ENCODE measurements around the gene FOXK2. TPM values are rescaled to one million over a fixed set of nuclear protein-coding genes. Genes with fewer than 3 reads are reported as not detected.
A peak's percentile ranks its signal among the peaks of the same experiment; 100 is the strongest.

The FOXK2 gene
- total RNA-seq, 2 experiments from 2014 or later, result 59.6 to 60.8 TPM

- H3K4me3 Mint-ChIP-seq, result no peak overlapping the region
- H3K36me3 Mint-ChIP-seq, result peaks cover 13% of the 10 kb centered on the region
- no peaks in the 10 kb centered on the region for H3K9me3 Mint-ChIP-seq
- H3K27ac Mint-ChIP-seq, result peak overlapping the region; percentile 8
- DNase-seq (no peak), ATAC-seq (ENCODE audit: low read depth) (no peak)
- no peaks in the 10 kb centered on the region for H3K4me1 Mint-ChIP-seq
- POLR2A ChIA-PET, result no interaction called here
- no peaks in the 10 kb centered on the region for H3K27me3 Mint-ChIP-seq
Measured at GRCh38 chr17:82609655-82610054, 90.1 kb downstream of the FOXK2 start.

- no peaks in the 10 kb centered on the region for H3K9me3 Mint-ChIP-seq
- POLR2A ChIA-PET, result no interaction called here
- no peaks in the 10 kb centered on the region for H3K27me3 Mint-ChIP-seq
- DNase-seq (no peak), ATAC-seq (ENCODE audit: low read depth) (no peak)
- peaks cover 16% of the 10 kb centered on the region for H3K36me3 Mint-ChIP-seq
- H3K4me3 Mint-ChIP-seq, result no peak overlapping the region
- H3K27ac Mint-ChIP-seq, result no peak overlapping the region
- H3K4me1 Mint-ChIP-seq, result no peaks in the 10 kb centered on the region
Measured at GRCh38 chr17:82611140-82612058, 91.9 kb downstream of the FOXK2 start.

GRCh38 chr17:82613283-82614094 is 94.0 kb downstream of the FOXK2 start:
- POLR2A ChIA-PET, result no interaction called here
- DNase-seq (no peak), ATAC-seq (ENCODE audit: low read depth) (no peak)
- no peaks in the 10 kb centered on the region for H3K4me1 Mint-ChIP-seq
- no peak overlapping the region for H3K27ac Mint-ChIP-seq
- no peaks in the 10 kb centered on the region for H3K9me3 Mint-ChIP-seq
- no peaks in the 10 kb centered on the region for H3K27me3 Mint-ChIP-seq
- H3K36me3 Mint-ChIP-seq, result peaks cover 14% of the 10 kb centered on the region
- no peak overlapping the region for H3K4me3 Mint-ChIP-seq

DNA sequence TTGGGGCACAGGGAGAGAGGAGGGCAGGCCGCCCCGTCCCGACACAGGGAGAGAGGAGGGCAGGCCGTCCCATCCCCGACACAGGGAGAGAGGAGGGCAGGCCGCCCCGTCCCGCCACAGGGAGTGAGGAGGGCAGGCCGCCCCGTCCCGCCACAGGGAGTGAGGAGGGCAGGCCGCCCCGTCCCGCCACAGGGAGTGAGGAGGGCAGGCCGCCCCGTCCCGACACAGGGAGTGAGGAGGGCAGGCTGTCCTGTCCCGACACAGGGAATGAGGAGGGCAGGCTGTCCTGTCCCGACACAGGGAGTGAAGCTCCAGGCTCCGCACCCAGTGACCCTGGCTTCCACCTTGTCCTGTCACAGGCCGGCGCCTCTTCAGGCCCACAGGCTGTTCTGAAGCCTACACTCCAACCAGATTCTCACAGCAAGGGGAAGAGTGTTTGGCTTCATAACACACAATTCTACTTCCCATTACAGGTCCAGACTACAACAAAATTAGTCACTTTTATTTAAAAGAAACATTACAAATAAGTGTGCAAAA is 94.6 kb downstream of the FOXK2 start:
- POLR2A ChIA-PET, result no interaction called here
- no peak for ATAC-seq (ENCODE audit: low read depth)
- Mint-ChIP-seq H3K4me1 (no peaks in the 10 kb centered on the region), H3K4me3 (no peak overlapping the region), H3K9me3 (no peaks in the 10 kb centered on the region), H3K27me3 (no peaks in the 10 kb centered on the region), H3K36me3 (peaks cover 14% of the 10 kb centered on the region), H3K27ac (no peak overlapping the region)
- DNase-seq, result no peak

DNA sequence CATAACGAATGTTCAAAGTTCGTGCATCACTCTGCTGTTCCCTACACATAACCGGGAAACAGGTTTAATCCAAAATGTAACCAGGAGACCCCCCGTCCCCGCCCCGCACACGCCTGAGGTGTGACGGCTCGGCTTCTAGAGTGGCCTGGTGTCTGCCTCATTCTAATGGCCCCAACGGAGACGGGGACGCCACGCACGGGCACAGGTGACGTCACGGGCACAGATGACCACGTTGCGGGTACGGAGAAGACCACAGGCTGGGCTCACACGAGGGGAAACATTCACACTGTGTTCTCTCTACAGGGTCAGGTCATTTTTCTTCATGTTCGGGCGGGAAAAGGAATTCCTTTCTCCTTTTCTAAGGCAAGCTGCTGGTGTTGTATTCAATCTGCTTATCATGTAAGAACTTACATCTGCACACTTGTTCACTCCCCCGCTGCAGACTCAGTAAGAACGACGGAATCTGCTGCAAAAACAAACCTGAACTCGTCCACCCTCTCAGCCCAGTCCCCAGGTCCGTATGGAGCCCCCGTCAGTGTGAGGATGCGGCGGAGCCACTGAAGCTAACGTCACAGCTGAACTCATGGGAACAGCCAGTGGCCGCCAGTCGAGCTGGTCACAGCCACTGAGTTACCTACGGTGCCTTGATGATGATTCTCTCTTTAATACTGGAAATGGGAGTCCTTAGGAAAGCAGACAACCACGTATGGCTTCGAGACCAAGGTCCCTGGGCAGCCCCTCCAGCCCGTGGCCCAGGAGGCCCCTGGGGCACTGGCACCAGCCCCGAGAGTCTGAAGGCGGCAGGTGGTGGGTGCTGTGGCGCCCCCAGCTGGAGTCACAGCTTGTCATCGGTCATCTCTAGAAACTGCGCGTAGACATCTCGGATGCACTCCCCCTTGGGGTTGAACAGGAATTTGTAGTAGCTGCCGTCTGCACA is 95.8 kb downstream of the FOXK2 start:
- DNase-seq (no peak), ATAC-seq (ENCODE audit: low read depth) (no peak)
- Mint-ChIP-seq H3K9me3 (no peaks in the 10 kb centered on the region), H3K4me1 (no peaks in the 10 kb centered on the region), H3K36me3 (peaks cover 9% of the 10 kb centered on the region), H3K27me3 (no peaks in the 10 kb centered on the region), H3K4me3 (no peak overlapping the region), H3K27ac (no peak overlapping the region)
- POLR2A ChIA-PET, result no interaction called here

- no peak for ATAC-seq (ENCODE audit: low read depth)
- no peak overlapping the region for H3K27ac Mint-ChIP-seq
- H3K27me3 Mint-ChIP-seq, result no peaks in the 10 kb centered on the region
- no peaks in the 10 kb centered on the region for H3K4me1 Mint-ChIP-seq
- DNase-seq, result no peak
- H3K4me3 Mint-ChIP-seq, result no peak overlapping the region
- H3K36me3 Mint-ChIP-seq, result peaks cover 13% of the 10 kb centered on the region
- no peaks in the 10 kb centered on the region for H3K9me3 Mint-ChIP-seq
- POLR2A ChIA-PET, result no interaction called here
Measured at GRCh38 chr17:82616021-82616711, 96.6 kb downstream of the FOXK2 start.

- peaks cover 17% of the 10 kb centered on the region for H3K36me3 Mint-ChIP-seq
Measured at GRCh38 chr17:82619211-82619610, 99.7 kb downstream of the FOXK2 start.

GRCh38 chr17:82619641-82620040 is 100.1 kb downstream of the FOXK2 start:
- Mint-ChIP-seq H3K27me3 (no peaks in the 10 kb centered on the region), H3K4me1 (no peaks in the 10 kb centered on the region), H3K36me3 (peaks cover 15% of the 10 kb centered on the region), H3K4me3 (no peak overlapping the region), H3K9me3 (no peaks in the 10 kb centered on the region), H3K27ac (no peak overlapping the region)
- ATAC-seq (ENCODE audit: low read depth) (no peak), DNase-seq (no peak)
- POLR2A ChIA-PET, result no interaction called here

More at GRCh38 chr17:82619211-82619610, 99.7 kb downstream of the FOXK2 start:
- ATAC-seq (ENCODE audit: low read depth) (no peak), DNase-seq (no peak)
- Mint-ChIP-seq H3K27me3 (no peaks in the 10 kb centered on the region), H3K9me3 (no peaks in the 10 kb centered on the region), H3K4me3 (no peak overlapping the region), H3K27ac (no peak overlapping the region), H3K4me1 (no peaks in the 10 kb centered on the region)
- POLR2A ChIA-PET, result no interaction called here

DNA sequence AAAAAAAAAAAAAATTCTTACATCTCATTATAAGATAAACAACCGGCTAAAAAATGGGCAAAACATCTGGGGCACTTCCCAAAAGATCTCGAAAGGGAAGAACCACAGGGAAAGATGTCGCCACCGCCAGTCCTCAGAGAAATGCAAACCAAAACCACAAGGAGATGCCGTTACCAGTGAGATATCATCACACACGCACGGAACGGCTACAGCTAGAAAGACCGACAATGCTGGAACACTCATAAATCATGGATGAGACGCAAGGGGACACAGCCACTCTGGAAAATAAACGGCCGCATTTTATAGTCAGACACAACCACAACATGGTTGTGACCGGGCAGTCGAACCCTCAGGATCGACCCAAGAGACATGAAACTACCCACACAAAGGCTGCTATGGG is 104.2 kb downstream of the FOXK2 start:
- ATAC-seq (ENCODE audit: low read depth) (no peak), DNase-seq (no peak)
- Mint-ChIP-seq H3K36me3 (peaks cover 20% of the 10 kb centered on the region), H3K4me1 (peaks cover 2% of the 10 kb centered on the region), H3K9me3 (no peaks in the 10 kb centered on the region), H3K27me3 (no peaks in the 10 kb centered on the region), H3K27ac (no peak overlapping the region), H3K4me3 (no peak overlapping the region)
- POLR2A ChIA-PET, result no interaction called here

- DNase-seq (no peak), ATAC-seq (ENCODE audit: low read depth) (no peak)
- POLR2A ChIA-PET, result no interaction called here
- Mint-ChIP-seq H3K9me3 (no peaks in the 10 kb centered on the region), H3K27me3 (no peaks in the 10 kb centered on the region), H3K36me3 (peaks cover 20% of the 10 kb centered on the region), H3K27ac (peak overlapping the region; percentile 3), H3K4me1 (peaks cover 6% of the 10 kb centered on the region), H3K4me3 (no peak overlapping the region)
Measured at GRCh38 chr17:82627405-82627804, 107.9 kb downstream of the FOXK2 start.

- POLR2A ChIA-PET, result no interaction called here
- H3K4me1 Mint-ChIP-seq, result peaks cover 12% of the 10 kb centered on the region
- no peaks in the 10 kb centered on the region for H3K9me3 Mint-ChIP-seq
- H3K27me3 Mint-ChIP-seq, result no peaks in the 10 kb centered on the region
- no peak overlapping the region for H3K27ac Mint-ChIP-seq
- DNase-seq, result no peak
- H3K36me3 Mint-ChIP-seq, result peaks cover 19% of the 10 kb centered on the region
- H3K4me3 Mint-ChIP-seq, result no peak overlapping the region
- no peak for ATAC-seq (ENCODE audit: low read depth)
Measured at GRCh38 chr17:82629748-82630147, 110.2 kb downstream of the FOXK2 start.

- no peak overlapping the region for H3K27ac Mint-ChIP-seq
Measured at GRCh38 chr17:82630212-82630611, 110.7 kb downstream of the FOXK2 start.

More at GRCh38 chr17:82630212-82630611, 110.7 kb downstream of the FOXK2 start:
- H3K36me3 Mint-ChIP-seq, result peaks cover 18% of the 10 kb centered on the region
- H3K27me3 Mint-ChIP-seq, result no peaks in the 10 kb centered on the region
- no peak for DNase-seq
- H3K4me1 Mint-ChIP-seq, result peaks cover 13% of the 10 kb centered on the region
- no peak overlapping the region for H3K4me3 Mint-ChIP-seq
- ATAC-seq (ENCODE audit: low read depth), result no peak
- POLR2A ChIA-PET, result no interaction called here
- no peaks in the 10 kb centered on the region for H3K9me3 Mint-ChIP-seq

Measured in activated naive CD8-positive, alpha-beta T cell treated with anti-CD3 and anti-CD28 coated beads, Interleukin-2, amount 10 ng/mL, durations not matched to agents 7 days and 5 days (primary cell).